ENCODE measurements around the gene LRRC4C. TPM values are rescaled to one million over a fixed set of nuclear protein-coding genes. Genes with fewer than 3 reads are reported as not detected.

The LRRC4C gene
- polyA plus RNA-seq, 1 experiment = not detected

DNA sequence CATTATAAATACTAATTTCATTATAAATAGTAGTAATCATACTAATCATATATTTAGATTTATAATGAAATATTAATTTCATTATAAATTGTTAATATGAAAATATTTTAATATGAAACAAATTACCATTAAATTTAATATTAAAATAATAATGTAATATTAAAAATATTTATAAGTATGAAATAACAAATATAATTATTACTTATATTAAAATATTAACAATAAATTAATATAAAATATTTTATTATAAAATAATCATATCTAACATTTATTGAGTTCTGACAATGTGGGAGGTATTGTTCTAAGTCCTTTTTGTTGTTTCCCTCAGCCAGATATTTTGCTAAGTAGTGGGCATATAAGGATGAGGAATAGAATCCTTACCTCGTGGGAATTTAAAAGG, 1341.4 kb downstream of the LRRC4C start:
- no peak for DNase-seq (ENCODE audit: low read depth)
- ChIA-PET POLR2A (no interaction called here), CTCF (no interaction called here)
- H3K27me3 ChIP-seq (ENCODE audit: control insufficient read depth, insufficient read depth, low read length) = no peaks in the 10 kb centered on the region
- H3K4me3 ChIP-seq (ENCODE audit: low read depth, low read length) = no peak overlapping the region
- TF ChIP-seq, protein P1, sequence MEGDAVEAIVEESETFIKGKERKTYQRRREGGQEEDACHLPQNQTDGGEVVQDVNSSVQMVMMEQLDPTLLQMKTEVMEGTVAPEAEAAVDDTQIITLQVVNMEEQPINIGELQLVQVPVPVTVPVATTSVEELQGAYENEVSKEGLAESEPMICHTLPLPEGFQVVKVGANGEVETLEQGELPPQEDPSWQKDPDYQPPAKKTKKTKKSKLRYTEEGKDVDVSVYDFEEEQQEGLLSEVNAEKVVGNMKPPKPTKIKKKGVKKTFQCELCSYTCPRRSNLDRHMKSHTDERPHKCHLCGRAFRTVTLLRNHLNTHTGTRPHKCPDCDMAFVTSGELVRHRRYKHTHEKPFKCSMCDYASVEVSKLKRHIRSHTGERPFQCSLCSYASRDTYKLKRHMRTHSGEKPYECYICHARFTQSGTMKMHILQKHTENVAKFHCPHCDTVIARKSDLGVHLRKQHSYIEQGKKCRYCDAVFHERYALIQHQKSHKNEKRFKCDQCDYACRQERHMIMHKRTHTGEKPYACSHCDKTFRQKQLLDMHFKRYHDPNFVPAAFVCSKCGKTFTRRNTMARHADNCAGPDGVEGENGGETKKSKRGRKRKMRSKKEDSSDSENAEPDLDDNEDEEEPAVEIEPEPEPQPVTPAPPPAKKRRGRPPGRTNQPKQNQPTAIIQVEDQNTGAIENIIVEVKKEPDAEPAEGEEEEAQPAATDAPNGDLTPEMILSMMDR (IDR thresholded peaks at IDR 0.05; ENCODE audit: insufficient read depth, low read depth, low read length) = no peak
- H3K36me3 ChIP-seq (ENCODE audit: control insufficient read depth, insufficient read depth, low read length) = no peaks in the 10 kb centered on the region

DNA sequence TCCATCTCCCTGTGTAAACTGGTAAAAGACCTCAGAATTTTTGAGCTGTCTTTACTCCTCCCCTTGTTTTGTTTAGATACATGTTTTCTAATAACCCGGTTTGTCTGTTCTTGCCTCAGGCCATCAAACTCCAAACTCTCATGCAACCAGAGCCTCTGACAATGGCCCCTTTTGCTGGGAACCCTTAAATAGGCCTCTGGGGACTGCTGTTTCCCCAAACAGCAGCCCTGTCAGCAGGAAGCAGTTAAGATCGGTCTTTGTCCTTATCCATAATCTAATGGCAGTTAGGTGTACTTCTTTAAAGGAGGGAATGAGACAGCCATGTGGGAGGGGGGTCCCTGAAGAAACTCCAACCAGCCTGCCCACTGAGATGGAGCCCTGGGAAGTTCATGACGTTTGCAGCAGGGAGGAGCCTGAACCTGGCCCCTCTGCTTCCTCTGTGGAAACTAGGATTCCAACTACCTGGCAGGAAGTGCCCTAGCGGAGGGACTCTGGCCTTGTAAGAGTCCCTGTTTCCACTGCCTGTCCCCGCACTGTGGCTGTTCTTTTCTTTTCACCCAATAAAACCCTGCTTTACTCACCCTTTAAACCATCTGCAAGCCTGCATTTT, 1354.4 kb downstream of the LRRC4C start:
- Histone ChIP-seq H3K4me3 (ENCODE audit: low read depth, low read length) (no peak overlapping the region), H3K36me3 (ENCODE audit: control insufficient read depth, insufficient read depth, low read length) (no peaks in the 10 kb centered on the region), H3K27me3 (ENCODE audit: control insufficient read depth, insufficient read depth, low read length) (no peaks in the 10 kb centered on the region)
- CTCF ChIA-PET = no interaction called here
- no peak for DNase-seq (ENCODE audit: low read depth)
- POLR2A ChIA-PET = no interaction called here
- TF ChIP-seq, protein P1 (IDR thresholded peaks at IDR 0.05; ENCODE audit: insufficient read depth, low read depth, low read length) = no peak

DNA sequence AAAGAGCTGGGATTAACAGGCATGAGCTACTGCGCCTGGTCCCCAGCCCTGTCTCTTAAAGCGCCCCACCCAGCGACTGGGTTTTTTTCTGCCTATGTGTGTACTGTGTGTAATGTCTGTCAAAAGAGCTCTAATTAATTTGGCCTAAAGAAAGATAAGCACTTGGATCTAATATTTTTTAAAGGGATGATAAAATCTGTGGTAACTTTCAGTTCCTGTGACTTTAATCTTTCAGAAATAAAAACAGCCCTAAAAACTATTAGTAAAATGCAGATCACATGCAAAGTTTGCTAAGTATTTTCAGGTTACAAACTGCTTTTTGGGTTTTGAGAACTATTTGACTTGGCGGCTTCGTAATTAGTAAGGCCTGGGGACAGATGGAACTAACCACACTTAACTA, 1358.7 kb downstream of the LRRC4C start:
- DNase-seq (ENCODE audit: low read depth) = no peak
- POLR2A ChIA-PET = no interaction called here
- Histone ChIP-seq H3K4me3 (ENCODE audit: low read depth, low read length) (no peak overlapping the region), H3K36me3 (ENCODE audit: control insufficient read depth, insufficient read depth, low read length) (no peaks in the 10 kb centered on the region), H3K27me3 (ENCODE audit: control insufficient read depth, insufficient read depth, low read length) (no peaks in the 10 kb centered on the region)
- CTCF ChIA-PET = no interaction called here
- TF ChIP-seq, protein P1 (IDR thresholded peaks at IDR 0.05; ENCODE audit: insufficient read depth, low read depth, low read length) = no peak

DNA sequence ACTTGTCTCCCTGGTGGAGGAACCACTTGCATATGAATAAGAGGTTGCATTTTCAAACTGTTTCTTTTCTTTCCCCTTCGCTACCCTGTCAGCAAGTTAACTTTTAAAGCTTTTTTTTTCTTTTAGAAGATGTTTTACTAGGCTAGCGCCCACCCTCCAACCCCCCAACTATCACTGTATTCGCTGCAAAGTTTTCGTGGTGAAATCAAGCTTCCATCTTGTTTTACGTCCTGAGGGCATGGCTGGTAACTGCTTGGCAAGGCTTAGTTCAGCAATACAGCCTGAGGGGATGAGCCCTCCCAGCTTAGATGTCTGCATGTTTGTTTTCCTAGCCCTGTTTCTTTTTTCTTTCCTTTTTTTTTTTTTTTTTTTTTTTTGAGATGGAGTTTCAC, 1359.3 kb downstream of the LRRC4C start:
- DNase-seq (ENCODE audit: low read depth) = no peak
- POLR2A ChIA-PET = no interaction called here
- Histone ChIP-seq H3K4me3 (ENCODE audit: low read depth, low read length) (no peak overlapping the region), H3K27me3 (ENCODE audit: control insufficient read depth, insufficient read depth, low read length) (no peaks in the 10 kb centered on the region), H3K36me3 (ENCODE audit: control insufficient read depth, insufficient read depth, low read length) (no peaks in the 10 kb centered on the region)
- TF ChIP-seq, protein P1 (IDR thresholded peaks at IDR 0.05; ENCODE audit: insufficient read depth, low read depth, low read length) = no peak
- CTCF ChIA-PET = no interaction called here

DNA sequence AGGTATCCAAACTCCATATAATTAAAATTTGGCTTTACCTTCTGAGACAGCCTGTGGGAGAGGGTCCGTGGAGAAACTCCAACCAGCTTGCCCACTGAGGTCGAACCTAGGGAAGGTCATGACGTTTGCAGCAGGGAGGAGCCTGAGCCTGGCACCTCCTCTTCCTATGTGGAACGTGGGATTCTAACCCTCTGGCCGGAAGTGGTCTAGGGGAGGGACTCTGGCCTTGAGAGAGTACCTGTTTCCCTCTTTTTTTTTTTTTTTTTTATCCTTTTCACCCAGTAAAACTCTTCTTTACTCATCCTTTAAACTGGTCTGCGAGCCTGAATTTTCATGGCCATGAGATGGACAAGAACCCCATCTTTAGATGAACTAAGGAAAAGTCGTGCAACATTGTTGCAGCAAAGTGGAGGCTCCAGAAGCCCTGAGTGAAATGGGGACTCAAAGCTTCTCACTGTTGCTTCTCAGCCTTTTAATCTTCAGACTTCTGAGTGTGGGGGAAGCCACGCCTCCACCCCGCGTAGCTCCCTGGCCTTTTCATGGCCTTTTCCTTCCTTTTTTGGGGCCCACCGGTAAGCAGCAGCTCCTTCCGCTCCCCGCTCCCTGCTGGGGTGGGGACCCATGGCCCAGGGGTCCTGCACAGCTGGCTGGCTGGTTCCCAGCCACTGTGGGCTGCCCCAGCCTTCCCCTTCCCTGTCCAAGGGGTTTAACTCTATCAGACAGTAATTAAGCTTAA, 1359.9 kb downstream of the LRRC4C start:
- H3K27me3 ChIP-seq (ENCODE audit: control insufficient read depth, insufficient read depth, low read length) = no peaks in the 10 kb centered on the region
- POLR2A ChIA-PET = no interaction called here
- H3K4me3 ChIP-seq (ENCODE audit: low read depth, low read length) = no peak overlapping the region
- no peaks in the 10 kb centered on the region for H3K36me3 ChIP-seq (ENCODE audit: control insufficient read depth, insufficient read depth, low read length)
- CTCF ChIA-PET = no interaction called here
- no peak for DNase-seq (ENCODE audit: low read depth)
- TF ChIP-seq, protein P1 (IDR thresholded peaks at IDR 0.05; ENCODE audit: insufficient read depth, low read depth, low read length) = no peak

All from BJ (cell line).